Chondrocyte (in vitro differentiated cells): Measurements from ENCODE around the gene PTCHD1. TPM values are rescaled to one million over a fixed set of nuclear protein-coding genes. Genes with fewer than 3 reads are reported as not detected.

ENCODE experiments used
- DNase-seq: peaks from one replicate; pipeline ENCODE4 v3.0.0; 2021; ENCODE audit warnings: mixed read lengths, low spot score
- H3K27ac Mint-ChIP-seq: one replicate; pipeline ENCODE4 v1.8.0; 2021; ENCODE audit warnings: mild to moderate bottlenecking, moderate library complexity, mixed read lengths; ENCODE audit not compliant: unreplicated experiment
- H3K27me3 Mint-ChIP-seq: 2 replicates; pipeline ENCODE4 v1.8.0; 2021; ENCODE audit warnings: low read depth, mixed read lengths
- H3K36me3 Mint-ChIP-seq: 2 replicates; pipeline ENCODE4 v1.8.0; 2021; ENCODE audit warnings: low read depth, mixed read lengths
- H3K4me1 Mint-ChIP-seq: 2 replicates; pipeline ENCODE4 v1.8.0; 2021; ENCODE audit warnings: low read depth, mild to moderate bottlenecking, mixed read lengths
- H3K4me3 Mint-ChIP-seq: one replicate; pipeline ENCODE4 v1.8.0; 2021; ENCODE audit warnings: mild to moderate bottlenecking, moderate library complexity, mixed read lengths; ENCODE audit not compliant: unreplicated experiment
- H3K9me3 Mint-ChIP-seq: 2 replicates; pipeline ENCODE4 v1.8.0; 2021; ENCODE audit warnings: low read depth, mixed read lengths
- total RNA-seq: library from RNA; stranded (reverse); gene quantifications from 3 replicates; pipeline ENCODE4 v1.2.1, GENCODE V29; 2021
- TF ChIP-seq, protein P1 (sequence below): fragments of 200-600 bp; sonication (generic); IDR thresholded peaks from 2 replicates; pipeline ENCODE4 v1.5.0; 2021; ENCODE audit warnings: antibody characterized with exemption, mild to moderate bottlenecking, moderate library complexity

PTCHD1 gene
- total RNA-seq, 1 donor from 2014 or later = 0.82 TPM

DNA sequence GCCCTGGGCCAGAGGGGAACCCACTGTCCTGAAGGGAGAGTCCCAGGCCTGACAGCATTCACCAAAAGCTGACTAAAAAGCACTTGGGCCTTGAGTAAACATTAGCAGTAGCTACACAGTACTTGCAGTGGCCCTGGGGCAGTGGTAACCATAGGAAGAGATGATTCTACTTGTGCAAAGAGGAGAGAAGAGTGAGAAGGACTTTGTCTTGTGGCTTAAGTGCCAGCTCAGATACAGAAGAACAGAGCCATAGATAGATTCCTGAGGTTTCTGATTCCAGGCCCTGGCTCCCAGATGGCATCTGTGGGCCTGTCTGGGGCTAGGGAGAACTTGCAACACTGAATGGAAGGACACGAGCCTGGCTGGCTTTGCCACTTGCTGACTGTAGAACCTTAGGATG is 100.5 kb downstream of the PTCHD1 start:
- no peak for DNase-seq
- Mint-ChIP-seq H3K36me3 (no peaks in the 10 kb centered on the region), H3K4me3 (no peak overlapping the region), H3K27me3 (peaks cover 4% of the 10 kb centered on the region), H3K27ac (no peak overlapping the region), H3K4me1 (peaks cover 12% of the 10 kb centered on the region), H3K9me3 (peaks cover 2% of the 10 kb centered on the region)
- TF ChIP-seq, protein P1, sequence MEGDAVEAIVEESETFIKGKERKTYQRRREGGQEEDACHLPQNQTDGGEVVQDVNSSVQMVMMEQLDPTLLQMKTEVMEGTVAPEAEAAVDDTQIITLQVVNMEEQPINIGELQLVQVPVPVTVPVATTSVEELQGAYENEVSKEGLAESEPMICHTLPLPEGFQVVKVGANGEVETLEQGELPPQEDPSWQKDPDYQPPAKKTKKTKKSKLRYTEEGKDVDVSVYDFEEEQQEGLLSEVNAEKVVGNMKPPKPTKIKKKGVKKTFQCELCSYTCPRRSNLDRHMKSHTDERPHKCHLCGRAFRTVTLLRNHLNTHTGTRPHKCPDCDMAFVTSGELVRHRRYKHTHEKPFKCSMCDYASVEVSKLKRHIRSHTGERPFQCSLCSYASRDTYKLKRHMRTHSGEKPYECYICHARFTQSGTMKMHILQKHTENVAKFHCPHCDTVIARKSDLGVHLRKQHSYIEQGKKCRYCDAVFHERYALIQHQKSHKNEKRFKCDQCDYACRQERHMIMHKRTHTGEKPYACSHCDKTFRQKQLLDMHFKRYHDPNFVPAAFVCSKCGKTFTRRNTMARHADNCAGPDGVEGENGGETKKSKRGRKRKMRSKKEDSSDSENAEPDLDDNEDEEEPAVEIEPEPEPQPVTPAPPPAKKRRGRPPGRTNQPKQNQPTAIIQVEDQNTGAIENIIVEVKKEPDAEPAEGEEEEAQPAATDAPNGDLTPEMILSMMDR = no peak

DNA sequence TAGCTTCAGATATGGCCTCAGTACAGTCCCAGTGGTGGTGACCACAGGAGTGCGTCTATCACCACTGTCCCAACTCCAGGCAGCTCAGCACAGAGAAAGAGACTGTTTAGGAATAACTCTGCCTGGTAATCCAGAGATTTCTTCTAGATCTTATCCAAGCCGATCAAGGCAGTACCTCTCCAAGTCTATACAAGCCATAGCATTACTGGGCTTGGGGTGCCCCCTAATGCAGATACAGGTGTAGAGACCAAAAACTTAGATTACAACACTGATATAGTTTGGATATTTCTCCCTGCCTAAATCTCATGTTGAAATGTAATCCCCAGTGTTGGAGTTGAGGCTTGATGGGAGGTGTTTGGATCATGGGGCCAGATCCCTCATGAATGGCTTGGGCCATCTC is 100.9 kb downstream of the PTCHD1 start:
- Mint-ChIP-seq H3K27me3 (peaks cover 4% of the 10 kb centered on the region), H3K4me1 (peaks cover 12% of the 10 kb centered on the region), H3K27ac (no peak overlapping the region), H3K4me3 (no peak overlapping the region), H3K36me3 (no peaks in the 10 kb centered on the region), H3K9me3 (peaks cover 2% of the 10 kb centered on the region)
- DNase-seq = no peak
- TF ChIP-seq, protein P1 = peak; percentile 35

DNA sequence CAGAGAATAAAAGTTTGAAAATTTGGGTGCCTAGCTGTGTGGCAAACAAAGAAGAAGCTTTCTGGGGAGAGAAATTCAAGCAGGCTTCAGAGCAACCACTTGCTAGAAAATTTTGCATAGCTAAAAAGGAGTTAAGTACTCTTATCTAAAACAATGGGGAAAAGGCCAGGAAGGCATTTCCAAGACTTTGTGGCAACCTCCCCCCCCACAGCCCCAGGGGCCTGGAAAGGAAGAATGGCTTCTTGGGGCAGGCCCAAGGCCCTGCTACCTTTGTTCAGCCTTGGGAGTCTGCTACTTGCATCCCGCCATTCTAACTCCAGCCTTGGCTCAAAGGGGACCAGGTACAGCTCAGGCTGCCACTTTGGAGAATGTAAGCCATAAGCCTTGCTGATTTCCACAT is 102.2 kb downstream of the PTCHD1 start:
- H3K4me1 Mint-ChIP-seq = peaks cover 12% of the 10 kb centered on the region
- peaks cover 4% of the 10 kb centered on the region for H3K27me3 Mint-ChIP-seq
- no peaks in the 10 kb centered on the region for H3K36me3 Mint-ChIP-seq
- peaks cover 5% of the 10 kb centered on the region for H3K9me3 Mint-ChIP-seq
- TF ChIP-seq, protein P1 = no peak
- H3K4me3 Mint-ChIP-seq = no peak overlapping the region
- no peak overlapping the region for H3K27ac Mint-ChIP-seq
- no peak for DNase-seq

DNA sequence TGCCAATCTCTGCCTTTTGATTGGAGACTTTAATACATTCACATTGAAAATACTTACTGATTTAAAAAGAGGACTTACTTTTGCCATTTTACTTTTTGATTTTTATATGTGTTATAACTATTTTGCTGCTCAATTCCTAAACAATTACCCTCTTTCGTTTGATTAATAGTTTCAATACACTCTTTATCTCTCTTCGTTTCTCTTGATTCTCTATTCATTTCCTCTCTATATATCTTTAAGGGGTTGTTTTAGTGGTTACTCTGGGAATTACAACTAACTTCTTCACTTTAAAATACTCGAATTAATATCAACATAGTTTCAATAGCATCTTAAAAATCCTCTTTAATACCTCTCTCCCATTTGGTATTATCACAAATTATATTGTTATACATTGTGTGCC is 116.6 kb downstream of the PTCHD1 start:
- no peaks in the 10 kb centered on the region for H3K4me1 Mint-ChIP-seq
- DNase-seq = no peak
- peaks cover 10% of the 10 kb centered on the region for H3K27me3 Mint-ChIP-seq
- H3K27ac Mint-ChIP-seq = no peak overlapping the region
- no peak overlapping the region for H3K4me3 Mint-ChIP-seq
- peaks cover 7% of the 10 kb centered on the region for H3K9me3 Mint-ChIP-seq
- H3K36me3 Mint-ChIP-seq = no peaks in the 10 kb centered on the region
- TF ChIP-seq, protein P1 = peak; percentile 57
